Fibroblast of lung (primary cell): ENCODE data around the gene RREB1. TPM values are rescaled to one million over a fixed set of nuclear protein-coding genes. Genes with fewer than 3 reads are reported as not detected.

Source experiments
- DNase-seq, 2 donors: peaks; one replicate each; pipeline versions ENCODE4 v3.0.0 to v3.0.0-alpha.2; 2010; ENCODE audit warnings: low read depth in 2 of 2
- H2AFZ ChIP-seq: 2 replicates; pipeline ENCODE4 v1.5.1; 2012; ENCODE audit warnings: low read length, control low read depth, inconsistent platforms
- H3K27ac ChIP-seq: 2 replicates; pipeline ENCODE4 v1.5.1; 2011; ENCODE audit warnings: low read length, control low read depth; ENCODE audit not compliant: insufficient read depth
- H3K27me3 ChIP-seq: 2 replicates; pipeline ENCODE4 v1.5.1; 2011; ENCODE audit warnings: mild to moderate bottlenecking, low read length; ENCODE audit not compliant: control insufficient read depth, insufficient read depth
- H3K36me3 ChIP-seq: 2 replicates; pipeline ENCODE4 v1.5.1; 2011; ENCODE audit warnings: low read length; ENCODE audit not compliant: control insufficient read depth, insufficient read depth
- H3K4me1 ChIP-seq: 2 replicates; pipeline ENCODE4 v1.5.1; 2011; ENCODE audit warnings: low read length; ENCODE audit not compliant: control insufficient read depth, insufficient read depth; ENCODE audit errors: extremely low read depth
- H3K4me2 ChIP-seq: 2 replicates; pipeline ENCODE4 v1.5.1; 2011; ENCODE audit warnings: low read length, control low read depth; ENCODE audit not compliant: insufficient read depth; ENCODE audit errors: extremely low read depth
- H3K4me3 ChIP-seq, 4 experiments: fragments of 200-600 bp in 1 of 4; sonication (generic) in 1 of 4; replicated peaks in 1 of 4; 2 replicates each; pipeline ENCODE4 v1.5.1; 2011 to 2016; ENCODE audit warnings: low read length in 4 of 4, low read depth in 3 of 4, mild to moderate bottlenecking in 3 of 4, control low read depth in 2 of 4, inconsistent platforms in 1 of 4, mixed read lengths in 1 of 4; ENCODE audit not compliant: insufficient read depth in 1 of 4; ENCODE audit errors: control extremely low read depth in 1 of 4
- H3K79me2 ChIP-seq: 2 replicates; pipeline ENCODE4 v1.5.1; 2012; ENCODE audit warnings: mild to moderate bottlenecking, low read length, inconsistent platforms; ENCODE audit not compliant: control insufficient read depth, insufficient read depth
- H3K9ac ChIP-seq: 2 replicates; pipeline ENCODE4 v1.5.1; 2011; ENCODE audit warnings: mild to moderate bottlenecking, low read length, control low read depth; ENCODE audit not compliant: insufficient read depth
- H3K9me3 ChIP-seq: 2 replicates; pipeline ENCODE4 v1.5.1; 2012; ENCODE audit warnings: low read depth, low read length; ENCODE audit not compliant: control insufficient read depth, insufficient read depth
- H4K20me1 ChIP-seq: 2 replicates; pipeline ENCODE4 v1.5.1; 2011; ENCODE audit warnings: low read length; ENCODE audit not compliant: control insufficient read depth, insufficient read depth; ENCODE audit errors: extremely low read depth
- CTCF ChIP-seq, 2 donors: IDR thresholded peaks in 1 of 2; conservative IDR thresholded peaks in 1 of 2; 1 replicate in 1 of 2; 2 replicates in 1 of 2; pipeline ENCODE4 v1.5.1; 2011 to 2012; ENCODE audit warnings: low read length in 2 of 2, control low read depth in 1 of 2, inconsistent platforms in 1 of 2, low read depth in 1 of 2, mild to moderate bottlenecking in 1 of 2
- EZH2 ChIP-seq: IDR thresholded peaks from 2 replicates; pipeline ENCODE4 v1.5.1; 2012; ENCODE audit warnings: low read length, control low read depth, mild to moderate bottlenecking; ENCODE audit errors: missing control alignments
- polyA plus RNA-seq, 2 donors: library from polyadenylated mRNA; depleted of rRNA in 1 of 2; stranded (reverse) in 1 of 2; unstranded in 1 of 2; fragments of >200 nt; gene quantifications; 2 replicates each; pipeline ENCODE4 v1.2.1, GENCODE V29; 2011 to 2012; ENCODE audit warnings: missing spikeins in 1 of 2
- total RNA-seq: library from RNA; depleted of rRNA; stranded (reverse); fragments of >200 nt; gene quantifications from 2 replicates; pipeline ENCODE4 v1.2.1, GENCODE V29; 2014

The RREB1 gene
- total and polyA plus RNA-seq, 2 donors (not counting 1 experiment from before 2014, with no cell fraction given), result 2.4 to 18.8 TPM

GRCh38 chr6:7175462-7175861 is 67.7 kb downstream of the RREB1 start:
- no peak overlapping the region for H2AFZ ChIP-seq
- H3K4me1 ChIP-seq, result peaks cover 10% of the 10 kb centered on the region
- peaks cover 58% of the 10 kb centered on the region for H3K79me2 ChIP-seq
- H3K9me3 ChIP-seq, result no peaks in the 10 kb centered on the region
- H3K4me2 ChIP-seq, result no peak overlapping the region
- no peak overlapping the region for H3K27ac ChIP-seq
- H3K9ac ChIP-seq, result no peak overlapping the region
- no peak overlapping the region for H3K4me3 ChIP-seq
- H3K27me3 ChIP-seq, result no peaks in the 10 kb centered on the region
- TF ChIP-seq EZH2, result no peak
- TF ChIP-seq CTCF (conservative IDR thresholded peaks at IDR 0.05 in 1 of 2, IDR thresholded peaks at IDR 0.05 in 1 of 2; ENCODE audit: low read depth in 1 of 2, low read length in 2 of 2), result no peak
- peak; percentile 38 to 43 for DNase-seq
- peaks cover 3% of the 10 kb centered on the region for H3K36me3 ChIP-seq
- no peaks in the 10 kb centered on the region for H4K20me1 ChIP-seq

GRCh38 chr6:7176208-7176607 is 68.4 kb downstream of the RREB1 start:
- Histone ChIP-seq H4K20me1 (no peaks in the 10 kb centered on the region), H3K4me3 (no peak overlapping the region), H3K27ac (no peak overlapping the region), H3K27me3 (no peaks in the 10 kb centered on the region), H3K79me2 (peaks cover 51% of the 10 kb centered on the region), H3K36me3 (peaks cover 3% of the 10 kb centered on the region), H3K4me2 (no peak overlapping the region), H3K4me1 (peaks cover 10% of the 10 kb centered on the region), H3K9me3 (no peaks in the 10 kb centered on the region), H3K9ac (no peak overlapping the region), H2AFZ (no peak overlapping the region)
- no peak for DNase-seq
- no peak for TF ChIP-seq CTCF (conservative IDR thresholded peaks at IDR 0.05 in 1 of 2, IDR thresholded peaks at IDR 0.05 in 1 of 2; ENCODE audit: low read depth in 1 of 2, low read length in 2 of 2)
- TF ChIP-seq EZH2, result no peak

GRCh38 chr6:7178280-7178679 is 70.5 kb downstream of the RREB1 start:
- Histone ChIP-seq H3K79me2 (peaks cover 32% of the 10 kb centered on the region), H3K36me3 (peaks cover 7% of the 10 kb centered on the region)

More at GRCh38 chr6:7178280-7178679, 70.5 kb downstream of the RREB1 start:
- TF ChIP-seq EZH2, result no peak
- TF ChIP-seq CTCF (conservative IDR thresholded peaks at IDR 0.05 in 1 of 2, IDR thresholded peaks at IDR 0.05 in 1 of 2; ENCODE audit: low read depth in 1 of 2, low read length in 2 of 2), result no peak
- DNase-seq, result no peak
- no peak overlapping the region for H3K4me2 ChIP-seq
- no peak overlapping the region for H3K4me3 ChIP-seq
- no peaks in the 10 kb centered on the region for H4K20me1 ChIP-seq
- no peak overlapping the region for H3K27ac ChIP-seq
- H3K9ac ChIP-seq, result no peak overlapping the region
- H3K27me3 ChIP-seq, result no peaks in the 10 kb centered on the region
- H3K9me3 ChIP-seq, result no peaks in the 10 kb centered on the region
- no peak overlapping the region for H2AFZ ChIP-seq
- H3K4me1 ChIP-seq, result peaks cover 4% of the 10 kb centered on the region
